ENCODE results near the gene GPANK1. TPM values are rescaled to one million over a fixed set of nuclear protein-coding genes. Genes with fewer than 3 reads are reported as not detected.

The GPANK1 gene
- total and polyA plus RNA-seq, 2 of the 13 experiments (the other 11 are each of a cell fraction or from before 2014, with no cell fraction given) = 15.4 to 22.8 TPM

DNA sequence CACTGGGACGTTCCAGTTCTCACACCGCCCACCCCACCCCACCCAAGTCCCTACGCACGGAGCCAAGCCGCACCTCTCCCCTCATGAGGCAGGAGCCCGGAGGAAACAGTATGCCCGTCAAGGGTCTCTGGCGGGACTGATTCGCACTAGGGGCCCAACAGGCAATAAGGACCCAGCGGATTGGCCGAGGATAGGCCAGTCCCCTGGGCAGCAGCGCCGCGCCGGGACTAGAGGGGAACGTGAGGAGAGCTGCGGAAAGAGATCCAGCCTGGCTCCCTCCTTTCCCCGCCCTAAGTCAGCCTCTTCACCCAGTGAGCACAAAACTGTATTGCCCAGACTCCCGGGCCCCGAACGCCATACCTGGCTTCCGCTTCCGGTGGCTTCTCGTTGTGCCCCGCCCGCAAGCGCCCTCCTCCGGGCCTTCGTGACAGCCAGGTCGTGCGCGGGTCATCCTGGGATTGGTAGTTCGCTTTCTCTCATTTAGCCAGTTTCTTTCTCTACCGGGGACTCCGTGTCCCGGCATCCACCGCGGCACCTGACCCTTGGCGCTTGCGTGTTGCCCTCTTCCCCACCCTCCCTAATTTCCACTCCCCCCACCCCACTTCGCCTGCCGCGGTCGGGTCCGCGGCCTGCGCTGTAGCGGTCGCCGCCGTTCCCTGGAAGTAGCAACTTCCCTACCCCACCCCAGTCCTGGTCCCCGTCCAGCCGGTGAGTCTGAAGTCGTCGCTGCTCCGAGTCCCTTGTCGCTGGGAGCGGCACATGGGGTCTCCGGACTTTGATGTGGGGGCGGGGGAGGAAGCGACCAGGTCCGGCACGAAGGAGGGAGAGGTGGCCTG, 922 bp upstream of the GPANK1 start, which contains the start of gene CSNK2B (continued):
- TF ChIP-seq, protein P1, sequence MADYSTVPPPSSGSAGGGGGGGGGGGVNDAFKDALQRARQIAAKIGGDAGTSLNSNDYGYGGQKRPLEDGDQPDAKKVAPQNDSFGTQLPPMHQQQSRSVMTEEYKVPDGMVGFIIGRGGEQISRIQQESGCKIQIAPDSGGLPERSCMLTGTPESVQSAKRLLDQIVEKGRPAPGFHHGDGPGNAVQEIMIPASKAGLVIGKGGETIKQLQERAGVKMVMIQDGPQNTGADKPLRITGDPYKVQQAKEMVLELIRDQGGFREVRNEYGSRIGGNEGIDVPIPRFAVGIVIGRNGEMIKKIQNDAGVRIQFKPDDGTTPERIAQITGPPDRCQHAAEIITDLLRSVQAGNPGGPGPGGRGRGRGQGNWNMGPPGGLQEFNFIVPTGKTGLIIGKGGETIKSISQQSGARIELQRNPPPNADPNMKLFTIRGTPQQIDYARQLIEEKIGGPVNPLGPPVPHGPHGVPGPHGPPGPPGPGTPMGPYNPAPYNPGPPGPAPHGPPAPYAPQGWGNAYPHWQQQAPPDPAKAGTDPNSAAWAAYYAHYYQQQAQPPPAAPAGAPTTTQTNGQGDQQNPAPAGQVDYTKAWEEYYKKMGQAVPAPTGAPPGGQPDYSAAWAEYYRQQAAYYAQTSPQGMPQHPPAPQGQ (CRISPR knock-in tag; IDR thresholded peaks at IDR 0.05; ENCODE audit: borderline replicate concordance) = no peak
- TF ChIP-seq ERF (CRISPR knock-in tag; IDR thresholded peaks at IDR 0.05) (peak; percentile 44), ZNF138 (CRISPR knock-in tag; IDR thresholded peaks at IDR 0.05; ENCODE audit: low read depth) (no peak), MAZ (IDR thresholded peaks at IDR 0.05; ENCODE audit: borderline replicate concordance, low read depth, low read length) (peak; percentile 87), MAZ (CRISPR knock-in tag; IDR thresholded peaks at IDR 0.05; ENCODE audit: low read depth) (peak; percentile 66), SP1 (IDR thresholded peaks at IDR 0.05) (no peak), SP1 (CRISPR knock-in tag; IDR thresholded peaks at IDR 0.05) (no peak; the same call in 1 of the 2 replicates), HNRNPH1 (optimal IDR thresholded peaks at IDR 0.05; ENCODE audit: low read depth, low read length) (peak; percentile 83), ZNF124 (CRISPR knock-in tag; IDR thresholded peaks at IDR 0.05) (peak; percentile 92; the same call in 1 of the 2 replicates), KLF13 (CRISPR knock-in tag; IDR thresholded peaks at IDR 0.05) (no peak), ZNF230 (CRISPR knock-in tag; IDR thresholded peaks at IDR 0.05) (peak; percentile 77; the same call in 1 of the 2 replicates), RBAK (CRISPR knock-in tag; IDR thresholded peaks at IDR 0.05) (peak; percentile 6; the same call in 1 of the 2 replicates), ZNF770 (CRISPR knock-in tag; IDR thresholded peaks at IDR 0.05) (no peak), MATR3 (CRISPR knock-in tag; IDR thresholded peaks at IDR 0.05) (no peak), ZSCAN21 (CRISPR knock-in tag; IDR thresholded peaks at IDR 0.05; ENCODE audit: borderline replicate concordance) (no peak), ZNF24 (IDR thresholded peaks at IDR 0.05) (no peak), ZBTB44 (CRISPR knock-in tag; IDR thresholded peaks at IDR 0.05) (0 out of 2 replicates have a peak, but pooled peaks have one; percentile 40), ARID2 (CRISPR knock-in tag; IDR thresholded peaks at IDR 0.05; ENCODE audit: borderline replicate concordance) (peak; percentile 92; the same call in 1 of the 2 replicates), ATM (IDR thresholded peaks at IDR 0.05; ENCODE audit: borderline replicate concordance) (no peak)
- TF ChIP-seq, protein P2, sequence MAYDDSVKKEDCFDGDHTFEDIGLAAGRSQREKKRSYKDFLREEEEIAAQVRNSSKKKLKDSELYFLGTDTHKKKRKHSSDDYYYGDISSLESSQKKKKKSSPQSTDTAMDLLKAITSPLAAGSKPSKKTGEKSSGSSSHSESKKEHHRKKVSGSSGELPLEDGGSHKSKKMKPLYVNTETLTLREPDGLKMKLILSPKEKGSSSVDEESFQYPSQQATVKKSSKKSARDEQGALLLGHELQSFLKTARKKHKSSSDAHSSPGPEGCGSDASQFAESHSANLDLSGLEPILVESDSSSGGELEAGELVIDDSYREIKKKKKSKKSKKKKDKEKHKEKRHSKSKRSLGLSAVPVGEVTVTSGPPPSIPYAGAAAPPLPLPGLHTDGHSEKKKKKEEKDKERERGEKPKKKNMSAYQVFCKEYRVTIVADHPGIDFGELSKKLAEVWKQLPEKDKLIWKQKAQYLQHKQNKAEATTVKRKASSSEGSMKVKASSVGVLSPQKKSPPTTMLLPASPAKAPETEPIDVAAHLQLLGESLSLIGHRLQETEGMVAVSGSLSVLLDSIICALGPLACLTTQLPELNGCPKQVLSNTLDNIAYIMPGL (CRISPR knock-in tag; IDR thresholded peaks at IDR 0.05; ENCODE audit: borderline replicate concordance in 1 of 2, low read depth in 1 of 2) = peak; percentile 55 to 71

Data from HepG2 (cell line).